ENCODE data around the gene OTOF. TPM values are rescaled to one million over a fixed set of nuclear protein-coding genes. Genes with fewer than 3 reads are reported as not detected.

The OTOF gene
- total RNA-seq, 1 donor from 2014 or later = not detected

DNA sequence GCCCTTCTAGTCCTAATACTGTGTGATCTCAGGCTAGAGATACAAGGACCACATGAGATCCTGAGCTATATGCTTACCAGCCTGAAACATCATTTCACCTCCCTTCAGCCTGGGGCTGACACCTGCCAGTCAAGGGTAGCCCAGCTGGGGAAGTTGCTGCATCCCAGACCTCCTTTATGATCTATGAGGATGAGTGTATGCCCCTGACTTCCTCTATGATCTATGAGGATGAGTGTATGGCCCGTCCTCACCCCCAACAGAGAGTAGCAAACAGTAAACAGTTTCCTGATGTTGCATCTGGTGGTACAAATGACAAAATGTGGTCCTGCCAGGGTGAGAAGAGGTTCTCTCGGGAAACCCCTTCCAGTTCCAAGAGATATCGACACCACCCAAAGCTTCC, 8.9 kb upstream of the OTOF start:
- Histone ChIP-seq H3K36me3 (ENCODE audit: control insufficient read depth, insufficient read depth, low read length) (no peaks in the 10 kb centered on the region), H3K4me3 (ENCODE audit: low read depth, low read length) (no peak overlapping the region), H3K27me3 (ENCODE audit: control insufficient read depth, insufficient read depth, low read length) (peaks cover 11% of the 10 kb centered on the region)
- no peak for DNase-seq (ENCODE audit: low read depth)
- TF ChIP-seq, protein P1, sequence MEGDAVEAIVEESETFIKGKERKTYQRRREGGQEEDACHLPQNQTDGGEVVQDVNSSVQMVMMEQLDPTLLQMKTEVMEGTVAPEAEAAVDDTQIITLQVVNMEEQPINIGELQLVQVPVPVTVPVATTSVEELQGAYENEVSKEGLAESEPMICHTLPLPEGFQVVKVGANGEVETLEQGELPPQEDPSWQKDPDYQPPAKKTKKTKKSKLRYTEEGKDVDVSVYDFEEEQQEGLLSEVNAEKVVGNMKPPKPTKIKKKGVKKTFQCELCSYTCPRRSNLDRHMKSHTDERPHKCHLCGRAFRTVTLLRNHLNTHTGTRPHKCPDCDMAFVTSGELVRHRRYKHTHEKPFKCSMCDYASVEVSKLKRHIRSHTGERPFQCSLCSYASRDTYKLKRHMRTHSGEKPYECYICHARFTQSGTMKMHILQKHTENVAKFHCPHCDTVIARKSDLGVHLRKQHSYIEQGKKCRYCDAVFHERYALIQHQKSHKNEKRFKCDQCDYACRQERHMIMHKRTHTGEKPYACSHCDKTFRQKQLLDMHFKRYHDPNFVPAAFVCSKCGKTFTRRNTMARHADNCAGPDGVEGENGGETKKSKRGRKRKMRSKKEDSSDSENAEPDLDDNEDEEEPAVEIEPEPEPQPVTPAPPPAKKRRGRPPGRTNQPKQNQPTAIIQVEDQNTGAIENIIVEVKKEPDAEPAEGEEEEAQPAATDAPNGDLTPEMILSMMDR (IDR thresholded peaks at IDR 0.05; ENCODE audit: insufficient read depth, low read length, poor library complexity, severe bottlenecking) = no peak

DNA sequence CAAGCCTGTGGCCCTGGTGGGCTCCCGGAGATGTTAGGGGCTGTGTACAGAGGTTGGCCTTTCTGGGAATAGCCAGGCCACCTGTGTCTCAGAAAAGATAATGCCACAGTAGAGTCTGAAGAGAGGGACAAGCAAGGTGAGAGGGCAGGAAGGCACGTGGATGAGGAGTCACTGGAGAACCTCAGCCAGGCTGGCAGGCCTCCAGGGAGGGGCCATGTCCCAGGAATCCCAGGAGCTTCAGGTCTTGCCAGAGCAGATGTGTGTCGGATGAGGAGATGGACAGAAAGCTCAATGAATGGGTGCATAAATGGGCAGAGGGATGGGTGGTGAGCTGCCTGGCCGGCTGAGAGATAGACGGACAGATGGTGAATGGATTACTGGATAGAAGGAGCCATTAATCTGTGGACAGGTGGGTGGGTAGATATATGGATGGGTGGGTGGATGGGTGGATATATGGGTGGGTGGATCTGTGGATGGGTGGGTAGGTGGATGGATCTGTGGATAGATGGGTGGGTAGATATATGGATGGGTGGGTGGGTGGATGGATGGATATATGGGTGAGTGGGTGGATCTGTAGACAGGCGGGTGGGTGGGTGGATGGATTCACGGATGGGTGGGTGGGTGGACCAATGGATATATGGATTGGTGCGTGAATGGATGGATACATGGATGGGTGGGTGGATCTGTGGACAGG, 7.9 kb upstream of the OTOF start:
- H3K27me3 ChIP-seq (ENCODE audit: control insufficient read depth, insufficient read depth, low read length) = peaks cover 9% of the 10 kb centered on the region
- no peak for DNase-seq (ENCODE audit: low read depth)
- TF ChIP-seq, protein P1 (IDR thresholded peaks at IDR 0.05; ENCODE audit: insufficient read depth, low read length, poor library complexity, severe bottlenecking) = no peak
- no peaks in the 10 kb centered on the region for H3K36me3 ChIP-seq (ENCODE audit: control insufficient read depth, insufficient read depth, low read length)
- H3K4me3 ChIP-seq (ENCODE audit: low read depth, low read length) = no peak overlapping the region

DNA sequence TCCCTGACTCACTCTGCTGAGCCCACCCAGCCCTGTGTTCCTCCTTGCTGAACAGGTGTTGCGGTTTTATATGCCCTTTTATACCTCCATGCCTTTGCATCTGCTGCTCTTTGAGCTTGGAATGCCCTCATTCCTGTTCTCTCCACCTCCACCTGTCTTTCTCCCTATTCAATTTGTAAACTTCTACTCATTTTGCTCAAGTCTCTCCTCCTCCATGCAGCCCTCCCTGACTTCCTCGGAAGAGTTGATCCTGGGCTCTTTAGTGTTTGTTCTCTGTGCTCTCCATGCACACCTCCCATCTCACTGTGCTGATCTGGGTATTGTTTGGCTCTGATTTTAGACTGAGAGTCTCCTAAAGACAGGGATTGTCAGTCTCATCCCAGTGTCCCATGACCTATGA, 7.2 kb upstream of the OTOF start:
- Histone ChIP-seq H3K36me3 (ENCODE audit: control insufficient read depth, insufficient read depth, low read length) (no peaks in the 10 kb centered on the region), H3K27me3 (ENCODE audit: control insufficient read depth, insufficient read depth, low read length) (peaks cover 9% of the 10 kb centered on the region), H3K4me3 (ENCODE audit: low read depth, low read length) (no peak overlapping the region)
- TF ChIP-seq, protein P1 (IDR thresholded peaks at IDR 0.05; ENCODE audit: insufficient read depth, low read length, poor library complexity, severe bottlenecking) = no peak
- DNase-seq (ENCODE audit: low read depth) = no peak

DNA sequence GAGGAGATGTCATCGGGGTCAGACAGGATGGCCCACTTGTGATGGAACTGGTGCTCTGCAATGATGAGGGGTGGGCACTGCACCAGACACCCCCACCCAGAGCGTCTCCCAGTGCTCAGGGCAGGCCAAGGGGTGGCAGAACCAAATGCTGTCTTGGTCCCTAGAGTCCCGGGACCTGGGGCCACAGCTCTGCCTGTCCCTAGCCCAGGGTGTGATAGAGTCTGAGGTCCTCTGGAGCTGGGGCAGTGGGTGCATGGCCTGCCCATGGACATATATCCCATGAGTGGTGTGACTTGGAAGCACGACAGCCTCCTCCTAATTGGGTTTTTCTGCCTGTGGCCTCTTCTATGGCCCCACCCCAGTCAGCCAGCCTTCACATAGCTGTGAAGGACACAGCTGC, 6.7 kb upstream of the OTOF start:
- TF ChIP-seq, protein P1 (IDR thresholded peaks at IDR 0.05; ENCODE audit: insufficient read depth, low read length, poor library complexity, severe bottlenecking) = no peak
- Histone ChIP-seq H3K27me3 (ENCODE audit: control insufficient read depth, insufficient read depth, low read length) (peaks cover 9% of the 10 kb centered on the region), H3K4me3 (ENCODE audit: low read depth, low read length) (no peak overlapping the region), H3K36me3 (ENCODE audit: control insufficient read depth, insufficient read depth, low read length) (no peaks in the 10 kb centered on the region)
- no peak for DNase-seq (ENCODE audit: low read depth)

DNA sequence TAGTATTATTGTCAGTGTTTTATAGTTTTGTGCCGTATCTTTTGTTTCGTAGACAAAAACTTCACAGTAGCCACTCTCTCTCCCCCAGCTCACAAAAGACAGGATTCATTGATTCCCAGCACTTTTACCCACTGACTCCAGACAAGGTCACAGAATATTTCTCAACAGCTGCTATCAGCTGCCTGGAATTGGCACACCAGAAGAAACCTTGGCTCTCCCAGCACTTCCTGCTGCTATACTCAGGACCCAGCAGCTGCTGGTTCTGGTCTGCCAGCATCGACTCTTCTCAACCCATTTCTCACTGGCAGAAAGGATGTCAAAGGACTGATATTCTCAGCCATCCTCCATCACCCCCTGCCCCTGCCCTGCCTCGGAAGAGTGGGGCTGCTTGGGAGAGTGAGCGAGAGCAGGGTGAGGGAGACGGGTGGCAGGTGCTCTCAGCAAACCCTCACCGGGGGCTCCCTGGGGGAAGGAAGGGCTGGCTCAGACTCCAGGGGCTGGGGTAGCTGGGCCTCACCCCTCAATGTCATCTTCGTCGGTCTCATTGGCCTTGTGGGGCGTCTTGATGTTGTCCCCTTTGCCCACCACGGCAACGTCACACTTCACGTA, 6.1 kb upstream of the OTOF start:
- TF ChIP-seq, protein P1 (IDR thresholded peaks at IDR 0.05; ENCODE audit: insufficient read depth, low read length, poor library complexity, severe bottlenecking) = no peak
- no peak overlapping the region for H3K4me3 ChIP-seq (ENCODE audit: low read depth, low read length)
- H3K36me3 ChIP-seq (ENCODE audit: control insufficient read depth, insufficient read depth, low read length) = no peaks in the 10 kb centered on the region
- H3K27me3 ChIP-seq (ENCODE audit: control insufficient read depth, insufficient read depth, low read length) = peaks cover 9% of the 10 kb centered on the region
- DNase-seq (ENCODE audit: low read depth) = no peak

DNA sequence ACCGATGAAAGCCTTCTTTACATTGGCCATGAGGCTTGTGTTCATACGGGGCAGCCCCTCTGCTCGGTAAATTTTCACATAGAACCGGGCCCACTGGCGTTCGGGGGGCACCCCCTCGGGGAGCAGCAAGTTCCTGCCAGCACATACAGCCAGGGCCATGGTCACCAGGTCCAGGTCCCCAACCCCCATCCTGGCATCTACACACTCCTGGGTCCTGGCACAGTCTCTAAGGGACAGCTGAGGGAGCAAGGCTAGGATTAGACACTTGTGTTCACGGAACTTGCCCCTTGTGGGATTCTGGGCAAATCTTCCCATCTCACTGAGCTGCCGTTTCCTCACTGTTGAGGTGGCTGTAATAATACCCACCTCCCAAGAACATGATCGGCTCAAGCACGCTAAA, 5.6 kb upstream of the OTOF start:
- Histone ChIP-seq H3K27me3 (ENCODE audit: control insufficient read depth, insufficient read depth, low read length) (peaks cover 9% of the 10 kb centered on the region), H3K4me3 (ENCODE audit: low read depth, low read length) (no peak overlapping the region), H3K36me3 (ENCODE audit: control insufficient read depth, insufficient read depth, low read length) (no peaks in the 10 kb centered on the region)
- no peak for DNase-seq (ENCODE audit: low read depth)
- TF ChIP-seq, protein P1 (IDR thresholded peaks at IDR 0.05; ENCODE audit: insufficient read depth, low read length, poor library complexity, severe bottlenecking) = no peak

Measured in kidney epithelial cell (primary cell).